ENCODE data around the gene NFATC1.

The NFATC1 gene

GRCh38 chr18:79542876-79543750 lies 147.4 kb downstream of the NFATC1 start:
- DNase-seq: no peak

- DNase-seq: no peak
Measured at GRCh38 chr18:79543861-79544385, 148.2 kb downstream of the NFATC1 start.

GRCh38 chr18:79544386-79544963 lies 148.7 kb downstream of the NFATC1 start:
- DNase-seq: no peak

GRCh38 chr18:79545255-79545654 lies 149.5 kb downstream of the NFATC1 start:
- DNase-seq: no peak

GRCh38 chr18:79545736-79546171 lies 150.0 kb downstream of the NFATC1 start:
- no peak for DNase-seq

- DNase-seq: no peak
Measured at GRCh38 chr18:79546781-79547272, 151.1 kb downstream of the NFATC1 start.

GRCh38 chr18:79547413-79548076 lies 151.8 kb downstream of the NFATC1 start:
- DNase-seq: no peak

- DNase-seq: no peak
Measured at GRCh38 chr18:79548077-79548450, 152.3 kb downstream of the NFATC1 start.

GRCh38 chr18:79548621-79548985 lies 152.9 kb downstream of the NFATC1 start:
- DNase-seq: no peak

GRCh38 chr18:79548986-79549637 lies 153.4 kb downstream of the NFATC1 start:
- DNase-seq: no peak

GRCh38 chr18:79549638-79550000 lies 153.9 kb downstream of the NFATC1 start:
- no peak for DNase-seq

GRCh38 chr18:79552140-79552631 lies 156.5 kb downstream of the NFATC1 start:
- DNase-seq: no peak

- no peak for DNase-seq
Measured at GRCh38 chr18:79552696-79553095, 157.0 kb downstream of the NFATC1 start.

- no peak for DNase-seq
Measured at GRCh38 chr18:79553154-79553553, 157.4 kb downstream of the NFATC1 start.

- peak in 1 of 6 experiments; percentile 12 for DNase-seq
Measured at GRCh38 chr18:79553696-79554095, 158.0 kb downstream of the NFATC1 start.

GRCh38 chr18:79554321-79554720 lies 158.6 kb downstream of the NFATC1 start:
- DNase-seq: no peak

- DNase-seq: no peak
Measured at GRCh38 chr18:79554945-79555645, 159.4 kb downstream of the NFATC1 start.

- no peak for DNase-seq
Measured at GRCh38 chr18:79555885-79556284, 160.2 kb downstream of the NFATC1 start.

- no peak for DNase-seq
Measured at GRCh38 chr18:79556829-79557585, 161.3 kb downstream of the NFATC1 start.

GRCh38 chr18:79558196-79558932 lies 162.6 kb downstream of the NFATC1 start:
- DNase-seq: no peak
